Measurements from ENCODE around the gene SEC61B.

Gene SEC61B

GRCh38 chr9:99197987-99198386 is 24.1 kb upstream of the SEC61B start:
- Histone ChIP-seq H3K4me3 (replicated peaks; ENCODE audit: insufficient read depth, low read length) (no peak overlapping the region), H3K27ac (replicated peaks) (no peak overlapping the region), H3K27me3 (ENCODE audit: insufficient read depth, poor library complexity, severe bottlenecking) (no peaks in the 10 kb centered on the region)
- TF ChIP-seq GABPA (IDR thresholded peaks at IDR 0.05; ENCODE audit: low read depth) (no peak), POLR2AphosphoS5 (IDR thresholded peaks at IDR 0.05; ENCODE audit: low read depth) (no peak)
- TF ChIP-seq, protein P1, sequence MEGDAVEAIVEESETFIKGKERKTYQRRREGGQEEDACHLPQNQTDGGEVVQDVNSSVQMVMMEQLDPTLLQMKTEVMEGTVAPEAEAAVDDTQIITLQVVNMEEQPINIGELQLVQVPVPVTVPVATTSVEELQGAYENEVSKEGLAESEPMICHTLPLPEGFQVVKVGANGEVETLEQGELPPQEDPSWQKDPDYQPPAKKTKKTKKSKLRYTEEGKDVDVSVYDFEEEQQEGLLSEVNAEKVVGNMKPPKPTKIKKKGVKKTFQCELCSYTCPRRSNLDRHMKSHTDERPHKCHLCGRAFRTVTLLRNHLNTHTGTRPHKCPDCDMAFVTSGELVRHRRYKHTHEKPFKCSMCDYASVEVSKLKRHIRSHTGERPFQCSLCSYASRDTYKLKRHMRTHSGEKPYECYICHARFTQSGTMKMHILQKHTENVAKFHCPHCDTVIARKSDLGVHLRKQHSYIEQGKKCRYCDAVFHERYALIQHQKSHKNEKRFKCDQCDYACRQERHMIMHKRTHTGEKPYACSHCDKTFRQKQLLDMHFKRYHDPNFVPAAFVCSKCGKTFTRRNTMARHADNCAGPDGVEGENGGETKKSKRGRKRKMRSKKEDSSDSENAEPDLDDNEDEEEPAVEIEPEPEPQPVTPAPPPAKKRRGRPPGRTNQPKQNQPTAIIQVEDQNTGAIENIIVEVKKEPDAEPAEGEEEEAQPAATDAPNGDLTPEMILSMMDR (IDR thresholded peaks at IDR 0.05; ENCODE audit: insufficient read depth, low read length), result no peak
- DNase-seq (ENCODE audit: low read depth in 1 of 2, low spot score in 1 of 2), result no peak

GRCh38 chr9:99199938-99200539 is 22.0 kb upstream of the SEC61B start:
- Histone ChIP-seq H3K27ac (replicated peaks) (no peak overlapping the region), H3K27me3 (ENCODE audit: insufficient read depth, poor library complexity, severe bottlenecking) (no peaks in the 10 kb centered on the region), H3K4me3 (replicated peaks; ENCODE audit: insufficient read depth, low read length) (no peak overlapping the region)
- TF ChIP-seq SPI1 (IDR thresholded peaks at IDR 0.05; ENCODE audit: borderline replicate concordance, low read depth), result peak; percentile 90
- TF ChIP-seq, protein P2, sequence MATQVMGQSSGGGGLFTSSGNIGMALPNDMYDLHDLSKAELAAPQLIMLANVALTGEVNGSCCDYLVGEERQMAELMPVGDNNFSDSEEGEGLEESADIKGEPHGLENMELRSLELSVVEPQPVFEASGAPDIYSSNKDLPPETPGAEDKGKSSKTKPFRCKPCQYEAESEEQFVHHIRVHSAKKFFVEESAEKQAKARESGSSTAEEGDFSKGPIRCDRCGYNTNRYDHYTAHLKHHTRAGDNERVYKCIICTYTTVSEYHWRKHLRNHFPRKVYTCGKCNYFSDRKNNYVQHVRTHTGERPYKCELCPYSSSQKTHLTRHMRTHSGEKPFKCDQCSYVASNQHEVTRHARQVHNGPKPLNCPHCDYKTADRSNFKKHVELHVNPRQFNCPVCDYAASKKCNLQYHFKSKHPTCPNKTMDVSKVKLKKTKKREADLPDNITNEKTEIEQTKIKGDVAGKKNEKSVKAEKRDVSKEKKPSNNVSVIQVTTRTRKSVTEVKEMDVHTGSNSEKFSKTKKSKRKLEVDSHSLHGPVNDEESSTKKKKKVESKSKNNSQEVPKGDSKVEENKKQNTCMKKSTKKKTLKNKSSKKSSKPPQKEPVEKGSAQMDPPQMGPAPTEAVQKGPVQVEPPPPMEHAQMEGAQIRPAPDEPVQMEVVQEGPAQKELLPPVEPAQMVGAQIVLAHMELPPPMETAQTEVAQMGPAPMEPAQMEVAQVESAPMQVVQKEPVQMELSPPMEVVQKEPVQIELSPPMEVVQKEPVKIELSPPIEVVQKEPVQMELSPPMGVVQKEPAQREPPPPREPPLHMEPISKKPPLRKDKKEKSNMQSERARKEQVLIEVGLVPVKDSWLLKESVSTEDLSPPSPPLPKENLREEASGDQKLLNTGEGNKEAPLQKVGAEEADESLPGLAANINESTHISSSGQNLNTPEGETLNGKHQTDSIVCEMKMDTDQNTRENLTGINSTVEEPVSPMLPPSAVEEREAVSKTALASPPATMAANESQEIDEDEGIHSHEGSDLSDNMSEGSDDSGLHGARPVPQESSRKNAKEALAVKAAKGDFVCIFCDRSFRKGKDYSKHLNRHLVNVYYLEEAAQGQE (IDR thresholded peaks at IDR 0.05; ENCODE audit: insufficient replicate concordance, low read depth), result no peak
- no peak for DNase-seq (ENCODE audit: low read depth in 1 of 2, low spot score in 1 of 2)

GRCh38 chr9:99201603-99202002 is 20.5 kb upstream of the SEC61B start:
- TF ChIP-seq SPI1 (IDR thresholded peaks at IDR 0.05; ENCODE audit: borderline replicate concordance, low read depth) (no peak), POLR2AphosphoS5 (IDR thresholded peaks at IDR 0.05; ENCODE audit: low read depth) (no peak), GABPA (IDR thresholded peaks at IDR 0.05; ENCODE audit: low read depth) (no peak)
- TF ChIP-seq, protein P2 (IDR thresholded peaks at IDR 0.05; ENCODE audit: insufficient replicate concordance, low read depth), result no peak
- TF ChIP-seq, protein P1 (IDR thresholded peaks at IDR 0.05; ENCODE audit: insufficient read depth, low read length), result no peak
- DNase-seq (ENCODE audit: low read depth in 1 of 2, low spot score in 1 of 2), result no peak
- Histone ChIP-seq H3K4me3 (replicated peaks; ENCODE audit: insufficient read depth, low read length) (no peak overlapping the region), H3K27ac (replicated peaks) (no peak overlapping the region), H3K27me3 (ENCODE audit: insufficient read depth, poor library complexity, severe bottlenecking) (no peaks in the 10 kb centered on the region)

GRCh38 chr9:99210572-99210971 is 11.5 kb upstream of the SEC61B start:
- Histone ChIP-seq H3K27ac (replicated peaks) (no peak overlapping the region), H3K27me3 (ENCODE audit: insufficient read depth, poor library complexity, severe bottlenecking) (no peaks in the 10 kb centered on the region), H3K4me3 (replicated peaks; ENCODE audit: insufficient read depth, low read length) (no peak overlapping the region)
- peak; percentile 56; the same call in 1 of the 2 replicates for TF ChIP-seq SPI1 (IDR thresholded peaks at IDR 0.05; ENCODE audit: borderline replicate concordance, low read depth)
- TF ChIP-seq, protein P2 (IDR thresholded peaks at IDR 0.05; ENCODE audit: insufficient replicate concordance, low read depth), result no peak
- no peak for DNase-seq (ENCODE audit: low read depth in 1 of 2, low spot score in 1 of 2)
